Keratinocyte (primary cell): ENCODE results near the gene FZD1. TPM values are rescaled to one million over a fixed set of nuclear protein-coding genes. Genes with fewer than 3 reads are reported as not detected.

Experiments used
- DNase-seq: peaks from one replicate; pipeline ENCODE4 v3.0.0-alpha.2; 2011; ENCODE audit warnings: low read depth, missing footprints, low spot score
- FAIRE-seq: peaks from 2 replicates; lab custom pipeline; 2011; peaks lifted over from hg19 to GRCh38; lab: Jason Lieb, UNC
- H2AFZ ChIP-seq: 2 replicates; pipeline ENCODE4 v1.6.0; 2012; ENCODE audit warnings: low read length, control low read depth, inconsistent platforms; ENCODE audit not compliant: control insufficient read depth
- H3K27ac ChIP-seq: 2 replicates; pipeline ENCODE4 v1.5.1; 2011; ENCODE audit warnings: low read length; ENCODE audit not compliant: control insufficient read depth, insufficient read depth
- H3K27me3 ChIP-seq: 3 replicates; pipeline ENCODE4 v1.6.0; 2011; ENCODE audit warnings: low read length; ENCODE audit not compliant: control insufficient read depth, insufficient read depth; ENCODE audit errors: extremely low read depth
- H3K36me3 ChIP-seq, 2 experiments: 2 replicates in 1 of 2; 3 replicates in 1 of 2; pipeline ENCODE4 v1.5.1; 2011; ENCODE audit warnings: low read length in 2 of 2, mild to moderate bottlenecking in 1 of 2; ENCODE audit not compliant: control insufficient read depth in 2 of 2, insufficient read depth in 2 of 2; ENCODE audit errors: extremely low read depth in 1 of 2
- H3K4me1 ChIP-seq: 3 replicates; pipeline ENCODE4 v1.5.1; 2011; ENCODE audit warnings: low read length; ENCODE audit not compliant: control insufficient read depth, insufficient read depth; ENCODE audit errors: extremely low read depth
- H3K4me2 ChIP-seq: 3 replicates; pipeline ENCODE4 v1.6.0; 2011; ENCODE audit warnings: low read depth, low read length; ENCODE audit not compliant: control insufficient read depth, insufficient read depth; ENCODE audit errors: extremely low read depth
- H3K4me3 ChIP-seq, 3 experiments: fragments of 200-600 bp in 1 of 3; sonication (generic) in 1 of 3; 2 replicates in 2 of 3; 3 replicates in 1 of 3; pipeline ENCODE4 v1.5.1; 2011 to 2016; ENCODE audit warnings: low read length in 3 of 3, mild to moderate bottlenecking in 3 of 3, control low read depth in 2 of 3, inconsistent platforms in 1 of 3, low read depth in 1 of 3, mixed read lengths in 1 of 3, mixed run types in 1 of 3, moderate library complexity in 1 of 3; ENCODE audit not compliant: control insufficient read depth in 2 of 3, insufficient read depth in 2 of 3; ENCODE audit errors: extremely low read depth in 1 of 3
- H3K79me2 ChIP-seq: 2 replicates; pipeline ENCODE4 v1.6.0; 2012; ENCODE audit warnings: low read length; ENCODE audit not compliant: control insufficient read depth, insufficient read depth
- H3K9ac ChIP-seq: 3 replicates; pipeline ENCODE4 v1.6.0; 2011; ENCODE audit warnings: low read length; ENCODE audit not compliant: control insufficient read depth, insufficient read depth; ENCODE audit errors: extremely low read depth
- H3K9me1 ChIP-seq: 3 replicates; pipeline ENCODE4 v1.6.0; 2011; ENCODE audit warnings: low read length; ENCODE audit not compliant: control insufficient read depth, insufficient read depth; ENCODE audit errors: extremely low read depth
- H3K9me3 ChIP-seq: 2 replicates; pipeline ENCODE4 v1.5.1; 2012; ENCODE audit warnings: low read depth, low read length; ENCODE audit not compliant: control insufficient read depth
- H4K20me1 ChIP-seq: 3 replicates; pipeline ENCODE4 v1.6.0; 2011; ENCODE audit warnings: low read length; ENCODE audit not compliant: control insufficient read depth, insufficient read depth; ENCODE audit errors: extremely low read depth
- CTCF ChIP-seq, 3 experiments: IDR thresholded peaks in 1 of 3; conservative IDR thresholded peaks in 1 of 3; optimal IDR thresholded peaks in 1 of 3; 2 replicates in 2 of 3; 3 replicates in 1 of 3; pipeline versions ENCODE3 to v1.5.1; 2011; ENCODE audit warnings: low read length in 3 of 3, mild to moderate bottlenecking in 3 of 3, moderate library complexity in 2 of 3, control low read depth in 1 of 3, inconsistent platforms in 1 of 3; ENCODE audit not compliant: insufficient read depth in 2 of 3; ENCODE audit errors: extremely low read depth in 1 of 3
- EZH2 ChIP-seq: IDR thresholded peaks from one replicate; pipeline ENCODE4 v1.6.1; 2012; ENCODE audit warnings: inconsistent platforms, mild to moderate bottlenecking, low read length, moderate library complexity
- dilution Hi-C: fragments of 300-500 bp; cut with MboI; formaldehyde crosslinking; loops from one replicate; pipeline ENCODE4 v1.7.0; 2020; ENCODE audit warnings: low sequenced_read_pairs; ENCODE audit not compliant: extremely low pct_ligation_motif_present
- polyA plus RNA-seq, 5 experiments: library from polyadenylated mRNA; depleted of rRNA in 3 of 5; stranded (reverse) in 3 of 5; stranded (forward) in 1 of 5; unstranded in 1 of 5; fragments of >200 nt; gene quantifications; 1 replicate in 1 of 5; 2 replicates in 3 of 5; 3 replicates in 1 of 5; pipeline versions ENCODE4 v1.2.1 to v1.2.3, GENCODE V29; 2011 to 2012; ENCODE audit warnings: missing spikeins in 2 of 5, low read depth in 1 of 5, low replicate concordance in 1 of 5

Gene FZD1
- polyA plus RNA-seq, 1 donor (not counting 4 experiments of a cell fraction or from before 2014, with no cell fraction given): 1.3 TPM

GRCh38 chr7:91266689-91267090 lies 2.5 kb downstream of the FZD1 start:
- Histone ChIP-seq H3K79me2 (no peaks in the 10 kb centered on the region), H2AFZ (no peak overlapping the region), H3K4me2 (peak overlapping the region; percentile 86), H3K4me1 (peaks cover 11% of the 10 kb centered on the region), H3K27ac (no peak overlapping the region), H3K27me3 (peaks cover 3% of the 10 kb centered on the region), H4K20me1 (no peaks in the 10 kb centered on the region), H3K9me1 (no peaks in the 10 kb centered on the region), H3K36me3 (no peaks in the 10 kb centered on the region), H3K9ac (no peak overlapping the region), H3K9me3 (no peaks in the 10 kb centered on the region), H3K4me3 (no peak overlapping the region)
- dilution Hi-C loops: no loop called here
- TF ChIP-seq CTCF (optimal IDR thresholded peaks at IDR 0.05 in 1 of 3, IDR thresholded peaks at IDR 0.05 in 1 of 3, conservative IDR thresholded peaks at IDR 0.05 in 1 of 3; ENCODE audit: extremely low read depth in 1 of 3, insufficient read depth in 2 of 3, low read length in 3 of 3) (no peak), EZH2 (no peak)
- FAIRE-seq (no peak), DNase-seq (no peak)

- FAIRE-seq: no peak
- TF ChIP-seq EZH2 (no peak), CTCF (optimal IDR thresholded peaks at IDR 0.05 in 1 of 3, IDR thresholded peaks at IDR 0.05 in 1 of 3, conservative IDR thresholded peaks at IDR 0.05 in 1 of 3; ENCODE audit: extremely low read depth in 1 of 3, insufficient read depth in 2 of 3, low read length in 3 of 3) (no peak)
- Histone ChIP-seq H3K9ac (no peak overlapping the region), H3K4me3 (peak overlapping the region in 1 of 3 experiments; percentile 18), H3K27ac (no peak overlapping the region), H3K4me1 (peaks cover 11% of the 10 kb centered on the region), H3K9me3 (no peaks in the 10 kb centered on the region), H3K79me2 (no peaks in the 10 kb centered on the region), H2AFZ (peak overlapping the region; percentile 22), H4K20me1 (no peaks in the 10 kb centered on the region), H3K4me2 (peak overlapping the region; percentile 86), H3K9me1 (no peaks in the 10 kb centered on the region), H3K36me3 (no peaks in the 10 kb centered on the region), H3K27me3 (peaks cover 3% of the 10 kb centered on the region)
- DNase-seq: no peak
- dilution Hi-C loops: no loop called here
Observed at GRCh38 chr7:91267171-91267955, 3.1 kb downstream of the FZD1 start.
